ENCODE measurements around the gene TLDC2.
"Not testable (repeated sequence)": the region's sequence is repeated elsewhere in the genome, so short reads cannot be mapped to it uniquely, and the experiment has no call there.

The TLDC2 gene

GRCh38 chr20:36866681-36867495 lies 9.1 kb upstream of the TLDC2 start:
- no peak for DNase-seq (ENCODE audit: low read depth, low spot score)

GRCh38 chr20:36871640-36872570 lies 4.0 kb upstream of the TLDC2 start:
- DNase-seq (ENCODE audit: low read depth, low spot score) = no peak

GRCh38 chr20:36872852-36873251 lies 3.1 kb upstream of the TLDC2 start:
- DNase-seq (ENCODE audit: low read depth, low spot score) = no peak

GRCh38 chr20:36873498-36874189 lies 2.3 kb upstream of the TLDC2 start:
- DNase-seq (ENCODE audit: low read depth, low spot score) = no peak

GRCh38 chr20:36875093-36875492 lies 845 bp upstream of the TLDC2 start:
- DNase-seq (ENCODE audit: low read depth, low spot score) = not testable (repeated sequence)

- DNase-seq (ENCODE audit: low read depth, low spot score) = no peak
Measured at GRCh38 chr20:36876473-36876833, 515 bp downstream of the TLDC2 start.

GRCh38 chr20:36878941-36879340 lies 3.0 kb downstream of the TLDC2 start:
- DNase-seq (ENCODE audit: low read depth, low spot score) = no peak

GRCh38 chr20:36880741-36881250 lies 4.9 kb downstream of the TLDC2 start:
- no peak for DNase-seq (ENCODE audit: low read depth, low spot score)

- no peak for DNase-seq (ENCODE audit: low read depth, low spot score)
Measured at GRCh38 chr20:36881331-36881730, 5.4 kb downstream of the TLDC2 start.

- no peak for DNase-seq (ENCODE audit: low read depth, low spot score)
Measured at GRCh38 chr20:36881888-36882287, 6.0 kb downstream of the TLDC2 start.

- DNase-seq (ENCODE audit: low read depth, low spot score) = no peak
Measured at GRCh38 chr20:36883977-36884535, 8.1 kb downstream of the TLDC2 start.

GRCh38 chr20:36885356-36885755 lies 9.4 kb downstream of the TLDC2 start:
- no peak for DNase-seq (ENCODE audit: low read depth, low spot score)

GRCh38 chr20:36886859-36887751 lies 11.2 kb downstream of the TLDC2 start:
- peak; percentile 75 for DNase-seq (ENCODE audit: low read depth, low spot score)

- DNase-seq (ENCODE audit: low read depth, low spot score) = no peak
Measured at GRCh38 chr20:36887752-36888090, 11.8 kb downstream of the TLDC2 start.

GRCh38 chr20:36888880-36889516 lies 13.1 kb downstream of the TLDC2 start:
- DNase-seq (ENCODE audit: low read depth, low spot score) = no peak

GRCh38 chr20:36890586-36890985 lies 14.6 kb downstream of the TLDC2 start:
- no peak for DNase-seq (ENCODE audit: low read depth, low spot score)

- DNase-seq (ENCODE audit: low read depth, low spot score) = no peak
Measured at GRCh38 chr20:36891211-36891610, 15.3 kb downstream of the TLDC2 start.

- DNase-seq (ENCODE audit: low read depth, low spot score) = no peak
Measured at GRCh38 chr20:36893801-36894200, 17.9 kb downstream of the TLDC2 start.

- DNase-seq (ENCODE audit: low read depth, low spot score) = no peak
Measured at GRCh38 chr20:36895036-36895435, 19.1 kb downstream of the TLDC2 start.

GRCh38 chr20:36904690-36905089 lies 28.8 kb downstream of the TLDC2 start:
- no peak for DNase-seq (ENCODE audit: low read depth, low spot score)

All from activated naive CD8-positive, alpha-beta T cell treated with anti-CD3 and anti-CD28 coated beads, Interleukin-2, amount 50 U/mL, for 16 hours (primary cell).